WI38 (cell line): Measurements from ENCODE around the gene SLC7A14.

Experiments used
- H3K4me3 ChIP-seq: 2 replicates; pipeline ENCODE4 v1.5.1; 2011; ENCODE audit warnings: low read depth, mild to moderate bottlenecking, control low read depth, low read length
- TF ChIP-seq, protein P1 (sequence below): IDR thresholded peaks from 2 replicates; pipeline ENCODE4 v1.5.1; 2012; ENCODE audit warnings: low read depth, mild to moderate bottlenecking, control low read depth, low read length

SLC7A14 gene

DNA sequence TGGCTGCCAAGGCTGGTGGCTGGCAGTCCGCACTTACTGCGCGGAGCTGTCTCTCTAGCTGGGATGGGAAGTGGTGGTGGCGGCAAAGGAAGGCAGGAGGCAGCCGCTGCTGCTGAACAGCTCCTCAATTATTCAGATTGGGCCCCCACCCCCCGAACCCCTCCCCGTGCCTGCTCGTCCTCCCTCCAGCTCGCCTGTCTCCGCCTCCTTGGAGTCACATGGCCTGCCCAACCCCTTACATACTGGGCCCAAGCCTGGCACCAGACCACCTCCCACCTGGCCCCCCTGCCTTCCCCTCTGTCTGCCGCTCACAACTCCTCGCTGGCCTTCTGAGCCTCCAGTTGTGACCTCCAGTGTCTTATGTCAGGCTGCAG is at the start of gene SLC7A14:
TSS of gene SLC7A14 (minus strand) at position 139 of the 374 bp plus-strand sequence. CDS start 59,139 bp downstream, outside the sequence.
- H3K4me3 ChIP-seq = peak within 1 kb of the TSS; percentile 51

DNA sequence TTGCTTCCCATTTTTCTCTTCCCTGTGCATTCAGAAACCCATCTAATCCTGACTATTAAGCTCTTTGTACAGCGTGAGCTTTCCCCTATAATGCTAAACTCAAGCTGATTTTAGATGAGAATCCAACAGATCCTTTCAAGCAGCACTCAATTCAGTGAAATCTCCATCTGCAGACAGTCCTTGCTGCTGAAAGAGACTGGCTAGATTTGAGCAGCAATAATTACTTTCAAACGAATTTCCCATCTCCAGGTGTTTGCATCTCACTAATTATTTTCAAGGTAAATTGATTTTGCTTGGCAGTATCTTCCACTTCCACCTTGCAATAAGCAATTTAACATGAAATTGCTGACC is 49.5 kb upstream of the SLC7A14 start:
- H3K4me3 ChIP-seq = no peak overlapping the region
- TF ChIP-seq, protein P1, sequence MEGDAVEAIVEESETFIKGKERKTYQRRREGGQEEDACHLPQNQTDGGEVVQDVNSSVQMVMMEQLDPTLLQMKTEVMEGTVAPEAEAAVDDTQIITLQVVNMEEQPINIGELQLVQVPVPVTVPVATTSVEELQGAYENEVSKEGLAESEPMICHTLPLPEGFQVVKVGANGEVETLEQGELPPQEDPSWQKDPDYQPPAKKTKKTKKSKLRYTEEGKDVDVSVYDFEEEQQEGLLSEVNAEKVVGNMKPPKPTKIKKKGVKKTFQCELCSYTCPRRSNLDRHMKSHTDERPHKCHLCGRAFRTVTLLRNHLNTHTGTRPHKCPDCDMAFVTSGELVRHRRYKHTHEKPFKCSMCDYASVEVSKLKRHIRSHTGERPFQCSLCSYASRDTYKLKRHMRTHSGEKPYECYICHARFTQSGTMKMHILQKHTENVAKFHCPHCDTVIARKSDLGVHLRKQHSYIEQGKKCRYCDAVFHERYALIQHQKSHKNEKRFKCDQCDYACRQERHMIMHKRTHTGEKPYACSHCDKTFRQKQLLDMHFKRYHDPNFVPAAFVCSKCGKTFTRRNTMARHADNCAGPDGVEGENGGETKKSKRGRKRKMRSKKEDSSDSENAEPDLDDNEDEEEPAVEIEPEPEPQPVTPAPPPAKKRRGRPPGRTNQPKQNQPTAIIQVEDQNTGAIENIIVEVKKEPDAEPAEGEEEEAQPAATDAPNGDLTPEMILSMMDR = no peak

More for the DNA sequence above, at the start of gene SLC7A14:
- TF ChIP-seq, protein P1 = no peak

DNA sequence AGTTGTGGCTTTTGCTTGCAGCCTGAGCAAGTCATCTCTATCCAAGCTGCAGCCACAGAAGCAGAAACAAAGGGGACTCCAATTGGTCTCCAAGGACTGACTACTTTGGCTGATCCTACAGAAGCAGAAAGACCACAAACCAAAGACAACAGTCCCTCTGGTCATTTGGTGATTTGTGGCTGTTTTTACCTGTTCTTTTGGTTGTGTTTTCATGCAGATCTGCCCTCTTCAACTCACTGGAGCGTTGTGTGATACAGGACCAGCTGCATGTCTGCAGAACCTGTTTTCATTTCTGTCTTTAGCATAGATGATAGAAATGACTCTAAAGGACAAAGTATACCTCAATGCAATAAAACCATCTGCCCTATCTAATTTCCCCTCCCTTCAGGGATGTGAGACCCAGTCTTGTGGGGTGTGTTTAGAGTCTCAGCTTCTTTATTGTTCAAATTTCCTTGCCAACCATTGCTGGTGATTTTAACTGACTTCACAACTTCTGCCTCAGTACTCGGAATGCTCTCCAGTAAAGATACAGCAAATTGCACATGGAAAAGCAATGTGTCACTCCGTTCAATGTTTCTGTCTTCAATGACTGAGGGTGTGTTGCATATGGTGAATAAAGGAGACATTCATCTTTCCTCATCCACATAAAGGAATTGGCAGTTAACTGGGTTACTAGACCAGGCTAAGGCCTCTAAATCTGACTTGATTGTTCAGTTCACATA is 48.9 kb upstream of the SLC7A14 start:
- TF ChIP-seq, protein P1 = no peak
- no peak overlapping the region for H3K4me3 ChIP-seq

DNA sequence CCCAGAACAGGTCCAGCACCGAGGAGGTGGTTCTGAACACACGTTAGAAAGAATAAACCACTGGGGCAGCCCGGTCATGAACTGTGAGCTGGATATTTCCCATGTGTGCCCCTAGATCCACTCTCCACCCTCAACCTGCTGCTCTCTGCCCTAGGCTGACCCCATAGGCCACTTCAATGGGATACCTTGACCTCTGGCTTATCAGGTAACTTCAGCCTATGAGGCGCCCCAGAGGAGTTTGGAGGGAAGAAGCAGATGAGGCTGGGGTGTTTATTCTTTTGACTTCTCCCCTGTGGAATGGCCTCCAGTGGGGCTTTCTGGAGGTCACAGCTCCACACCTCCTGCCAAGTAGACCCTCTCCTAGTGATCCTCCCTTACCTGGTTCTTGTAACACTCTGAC is 47.7 kb upstream of the SLC7A14 start:
- TF ChIP-seq, protein P1 = no peak

DNA sequence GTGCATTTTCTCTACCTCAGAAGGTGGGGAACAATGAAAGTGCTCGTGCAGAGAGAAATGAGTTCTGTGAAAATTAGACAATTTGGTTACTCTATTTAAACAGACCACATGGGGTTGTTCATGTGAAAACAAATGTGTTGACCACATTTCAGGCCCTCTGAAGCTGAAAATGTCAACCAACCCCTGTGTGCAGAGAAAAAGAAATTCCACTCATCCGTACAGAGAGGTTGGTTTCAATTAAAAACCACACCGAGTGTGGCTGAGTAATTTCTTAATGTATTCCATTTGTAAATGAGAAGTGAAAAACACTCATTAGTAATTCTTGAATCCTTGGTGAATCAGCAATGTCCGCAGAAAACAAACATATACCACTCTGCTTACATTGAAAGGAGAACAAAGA is 46.9 kb upstream of the SLC7A14 start:
- H3K4me3 ChIP-seq = no peak overlapping the region
- TF ChIP-seq, protein P1 = no peak

More for the DNA sequence above, 47.7 kb upstream of the SLC7A14 start:
- no peak overlapping the region for H3K4me3 ChIP-seq

DNA sequence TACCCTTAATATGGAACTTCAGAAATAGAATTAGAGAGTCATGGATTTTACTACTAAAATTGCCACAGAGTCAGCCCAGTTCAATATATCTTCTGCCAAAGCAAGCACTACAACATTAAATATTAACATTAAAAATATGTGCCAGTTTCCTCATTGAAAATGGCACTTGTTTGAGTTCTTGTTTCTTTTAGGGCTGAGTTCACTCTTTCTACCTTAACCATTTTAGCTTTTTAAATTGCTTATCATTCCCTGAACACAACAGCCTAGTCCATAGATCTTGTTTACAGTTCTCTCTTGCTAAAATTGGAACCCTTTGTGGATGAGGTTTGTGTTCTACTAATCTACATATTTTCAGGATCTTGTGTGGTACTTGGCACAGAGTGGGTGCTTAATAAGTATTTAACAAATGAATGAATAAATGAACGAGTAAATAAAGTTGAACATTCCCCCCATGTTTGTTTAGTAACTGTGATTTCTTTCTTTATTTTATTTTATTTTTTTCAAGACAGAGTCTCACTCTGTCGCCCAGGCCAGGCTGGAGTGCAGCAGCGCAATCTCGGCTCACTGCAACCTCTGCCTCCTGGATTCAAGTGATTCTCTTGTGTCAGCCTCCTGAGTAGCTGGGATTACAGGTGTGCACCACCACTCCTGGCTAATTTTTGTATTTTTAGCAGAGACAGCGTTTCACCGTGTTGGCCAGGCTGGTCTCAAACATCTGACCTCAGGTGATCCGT is 46.0 kb upstream of the SLC7A14 start:
- no peak overlapping the region for H3K4me3 ChIP-seq
- TF ChIP-seq, protein P1 = no peak

DNA sequence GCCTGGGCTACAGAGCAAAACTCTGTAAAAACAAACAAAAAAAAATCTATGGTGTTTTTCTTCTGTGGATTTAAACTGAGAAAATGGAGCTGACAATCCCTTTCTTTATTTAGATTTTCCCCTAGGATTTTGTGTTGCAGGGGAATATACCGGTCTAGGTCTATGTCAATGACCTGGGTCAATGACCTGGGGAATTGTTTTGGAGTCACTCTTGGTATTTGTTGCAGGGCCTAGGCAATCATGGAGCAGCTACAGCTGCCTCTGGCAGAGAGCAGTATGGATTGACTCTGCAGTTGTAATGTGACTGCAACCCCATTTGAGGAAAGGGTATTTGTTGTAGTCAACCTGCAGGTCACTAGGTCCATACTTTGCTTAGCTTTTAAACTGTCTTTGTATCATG is 37.6 kb upstream of the SLC7A14 start:
- H3K4me3 ChIP-seq = no peak overlapping the region
- TF ChIP-seq, protein P1 = no peak
